GM21576 (cell line): ENCODE results near the gene CFAP70.
"Not testable (repeated sequence)": the region's sequence is repeated elsewhere in the genome, so short reads cannot be mapped to it uniquely, and the experiment has no call there.

Source experiments
- ATAC-seq: cut with Tn5 transposase; IDR thresholded peaks from one replicate; pipeline ENCODE4 v1.9.1; 2021; ENCODE audit warnings: mild to moderate bottlenecking, moderate library complexity; ENCODE audit not compliant: unreplicated experiment

CFAP70 gene

GRCh38 chr10:73340121-73340520 lies 18.5 kb downstream of the CFAP70 start:
- ATAC-seq = no peak

GRCh38 chr10:73339436-73339835 lies 19.2 kb downstream of the CFAP70 start:
- no peak for ATAC-seq

- no peak for ATAC-seq
Measured at GRCh38 chr10:73338801-73339368, 19.8 kb downstream of the CFAP70 start.

GRCh38 chr10:73333202-73333601 lies 25.5 kb downstream of the CFAP70 start:
- no peak for ATAC-seq

- ATAC-seq = no peak
Measured at GRCh38 chr10:73332379-73332778, 26.3 kb downstream of the CFAP70 start.

GRCh38 chr10:73328523-73328922 lies 30.1 kb downstream of the CFAP70 start:
- ATAC-seq = not testable (repeated sequence)

GRCh38 chr10:73325290-73325689 lies 33.4 kb downstream of the CFAP70 start:
- ATAC-seq = not testable (repeated sequence)

GRCh38 chr10:73323582-73323981 lies 35.1 kb downstream of the CFAP70 start:
- not testable (repeated sequence) for ATAC-seq

- ATAC-seq = no peak
Measured at GRCh38 chr10:73310475-73310874, 48.2 kb downstream of the CFAP70 start.

- ATAC-seq = no peak
Measured at GRCh38 chr10:73307203-73307800, 51.4 kb downstream of the CFAP70 start.

- no peak for ATAC-seq
Measured at GRCh38 chr10:73306171-73306708, 52.4 kb downstream of the CFAP70 start.

- no peak for ATAC-seq
Measured at GRCh38 chr10:73296946-73297345, 61.7 kb downstream of the CFAP70 start.

- ATAC-seq = no peak
Measured at GRCh38 chr10:73293461-73293860, 65.2 kb downstream of the CFAP70 start.

GRCh38 chr10:73289958-73290357 lies 68.7 kb downstream of the CFAP70 start:
- ATAC-seq = no peak

GRCh38 chr10:73287441-73287840 lies 71.2 kb downstream of the CFAP70 start:
- ATAC-seq = no peak

GRCh38 chr10:73281097-73281496 lies 77.6 kb downstream of the CFAP70 start:
- ATAC-seq = no peak

- no peak for ATAC-seq
Measured at GRCh38 chr10:73264423-73264822, 94.2 kb downstream of the CFAP70 start.

- no peak for ATAC-seq
Measured at GRCh38 chr10:73263693-73264347, 94.8 kb downstream of the CFAP70 start.

- no peak for ATAC-seq
Measured at GRCh38 chr10:73262880-73263555, 95.6 kb downstream of the CFAP70 start.

GRCh38 chr10:73262105-73262730 lies 96.4 kb downstream of the CFAP70 start:
- no peak for ATAC-seq

- no peak for ATAC-seq
Measured at GRCh38 chr10:73261362-73261995, 97.2 kb downstream of the CFAP70 start.
